DND-41 (cell line): ENCODE data around the gene CCL23.

Experiments
- ATAC-seq: fragments of 200-7000 bp; cut with Tn5 transposase; 3 replicates; pipeline ENCODE4 v1.9.1; 2021; ENCODE audit warnings: low read depth; ENCODE audit not compliant: insufficient read depth
- DNase-seq: peaks from one replicate; pipeline ENCODE4 v3.0.0-alpha.2; 2020
- H2AFZ ChIP-seq: 2 replicates; pipeline ENCODE4 v1.6.0; 2012; ENCODE audit warnings: low read depth, low read length
- H3K27ac ChIP-seq: 2 replicates; pipeline ENCODE4 v1.5.1; 2012; ENCODE audit warnings: low read length, inconsistent platforms
- H3K27me3 ChIP-seq: fragments of 200-600 bp; sonication (generic); 2 replicates; pipeline ENCODE4 v1.6.0; 2012; ENCODE audit warnings: low read length, mild to moderate bottlenecking, inconsistent platforms; ENCODE audit not compliant: insufficient read depth, poor library complexity
- H3K36me3 ChIP-seq: 2 replicates; pipeline ENCODE4 v1.5.1; 2012; ENCODE audit warnings: low read length, inconsistent platforms; ENCODE audit not compliant: insufficient read depth
- H3K4me1 ChIP-seq: 2 replicates; pipeline ENCODE4 v1.5.1; 2012; ENCODE audit warnings: mild to moderate bottlenecking, low read length; ENCODE audit not compliant: insufficient read depth
- H3K4me2 ChIP-seq: 2 replicates; pipeline ENCODE4 v1.6.0; 2012; ENCODE audit warnings: mild to moderate bottlenecking, moderate library complexity, low read length, inconsistent platforms; ENCODE audit not compliant: insufficient read depth
- H3K4me3 ChIP-seq, 2 experiments: fragments of 200-600 bp in 1 of 2; shearing (Covaris generic) in 1 of 2; 2 replicates each; pipeline ENCODE4 v1.5.1; 2012 to 2016; ENCODE audit warnings: inconsistent platforms in 2 of 2, low read length in 2 of 2, mild to moderate bottlenecking in 2 of 2, low read depth in 1 of 2, moderate library complexity in 1 of 2
- H3K79me2 ChIP-seq: 2 replicates; pipeline ENCODE4 v1.6.0; 2012; ENCODE audit warnings: low read length, inconsistent platforms; ENCODE audit not compliant: insufficient read depth
- H3K9ac ChIP-seq: 2 replicates; pipeline ENCODE4 v1.6.0; 2012; ENCODE audit warnings: low read depth, mild to moderate bottlenecking, inconsistent platforms, low read length, moderate library complexity
- H3K9me3 ChIP-seq: 2 replicates; pipeline ENCODE4 v1.5.1; 2012; ENCODE audit warnings: low read length, moderate library complexity, mild to moderate bottlenecking, inconsistent platforms; ENCODE audit not compliant: insufficient read depth, severe bottlenecking
- H4K20me1 ChIP-seq: 2 replicates; pipeline ENCODE4 v1.6.0; 2012; ENCODE audit warnings: low read length; ENCODE audit not compliant: insufficient read depth
- CTCF ChIP-seq: IDR thresholded peaks from 2 replicates; pipeline ENCODE4 v1.5.1; 2012; ENCODE audit warnings: borderline replicate concordance, low read length, moderate library complexity, mild to moderate bottlenecking; ENCODE audit not compliant: poor library complexity, severe bottlenecking; ENCODE audit errors: extremely low read depth
- EZH2 ChIP-seq: IDR thresholded peaks from 3 replicates; pipeline ENCODE4 v1.6.1; 2012; ENCODE audit warnings: borderline replicate concordance, low read depth, mild to moderate bottlenecking, moderate library complexity, low read length, inconsistent platforms; ENCODE audit not compliant: severe bottlenecking

The CCL23 gene

GRCh38 chr17:35963663-35964062, 54.1 kb downstream of the CCL23 start:
- Histone ChIP-seq H3K27ac (no peak overlapping the region), H4K20me1 (no peaks in the 10 kb centered on the region), H3K4me1 (no peaks in the 10 kb centered on the region), H3K9me3 (no peaks in the 10 kb centered on the region), H3K27me3 (no peaks in the 10 kb centered on the region), H3K9ac (no peak overlapping the region), H3K4me2 (no peak overlapping the region), H3K79me2 (no peaks in the 10 kb centered on the region), H3K36me3 (no peaks in the 10 kb centered on the region), H2AFZ (no peak overlapping the region), H3K4me3 (no peak overlapping the region)
- no peak for ATAC-seq
- no peak for TF ChIP-seq EZH2
- no peak for TF ChIP-seq CTCF
- no peak for DNase-seq
